ENCODE results near the gene AKAP4. TPM values are rescaled to one million over a fixed set of nuclear protein-coding genes. Genes with fewer than 3 reads are reported as not detected.

The AKAP4 gene
- total RNA-seq, 2 donors from 2014 or later, result not detected

GRCh38 chrX:50198348-50198747, 2.5 kb downstream of the AKAP4 start:
- no peak for TF ChIP-seq CTCF (IDR thresholded peaks at IDR 0.05)
- Histone ChIP-seq H3K4me1 (no peaks in the 10 kb centered on the region), H3K36me3 (no peaks in the 10 kb centered on the region), H3K9ac (ENCODE audit: low read depth in 2 of 2, low read length in 2 of 2) (no peak overlapping the region), H3K27ac (no peak overlapping the region), H3K9me3 (no peaks in the 10 kb centered on the region), H3K27me3 (no peaks in the 10 kb centered on the region), H3K4me3 (no peak overlapping the region)
- intact Hi-C loops (cut with DNase I), result no loop called here
- DNase-seq, result no peak

- H3K27ac ChIP-seq, result no peak overlapping the region
- DNase-seq, result no peak
- no peak overlapping the region for H3K4me3 ChIP-seq
- no peaks in the 10 kb centered on the region for H3K36me3 ChIP-seq
- H3K9ac ChIP-seq (ENCODE audit: low read depth in 2 of 2, low read length in 2 of 2), result no peak overlapping the region
- H3K27me3 ChIP-seq, result peaks cover 3% of the 10 kb centered on the region
- H3K4me1 ChIP-seq, result no peaks in the 10 kb centered on the region
- no peaks in the 10 kb centered on the region for H3K9me3 ChIP-seq
- TF ChIP-seq CTCF (IDR thresholded peaks at IDR 0.05), result no peak
- intact Hi-C loops (cut with DNase I), result no loop called here
These were observed 11.8 kb downstream of the AKAP4 start for GRCh38 chrX:50188859-50189600.

- Histone ChIP-seq H3K9ac (ENCODE audit: low read depth in 2 of 2, low read length in 2 of 2) (no peak overlapping the region), H3K4me3 (no peak overlapping the region), H3K27me3 (peaks cover 3% of the 10 kb centered on the region), H3K9me3 (no peaks in the 10 kb centered on the region), H3K4me1 (no peaks in the 10 kb centered on the region), H3K27ac (no peak overlapping the region), H3K36me3 (no peaks in the 10 kb centered on the region)
- no peak for DNase-seq
- intact Hi-C loops (cut with DNase I), result no loop called here
- TF ChIP-seq CTCF (IDR thresholded peaks at IDR 0.05), result no peak
These were observed 16.9 kb downstream of the AKAP4 start for GRCh38 chrX:50183891-50184290.

GRCh38 chrX:50180073-50180940, 20.5 kb downstream of the AKAP4 start:
- Histone ChIP-seq H3K4me1 (no peaks in the 10 kb centered on the region), H3K27ac (no peak overlapping the region), H3K9me3 (no peaks in the 10 kb centered on the region), H3K27me3 (no peaks in the 10 kb centered on the region), H3K9ac (ENCODE audit: low read depth in 2 of 2, low read length in 2 of 2) (no peak overlapping the region), H3K36me3 (no peaks in the 10 kb centered on the region), H3K4me3 (no peak overlapping the region)
- no peak for DNase-seq
- no peak for TF ChIP-seq CTCF (IDR thresholded peaks at IDR 0.05)
- intact Hi-C loops (cut with DNase I), result no loop called here

GRCh38 chrX:50169717-50170116, 31.1 kb downstream of the AKAP4 start:
- intact Hi-C loops (cut with DNase I), result no loop called here
- Histone ChIP-seq H3K27ac (no peak overlapping the region), H3K4me1 (no peaks in the 10 kb centered on the region), H3K9me3 (no peaks in the 10 kb centered on the region), H3K9ac (ENCODE audit: low read depth in 2 of 2, low read length in 2 of 2) (no peak overlapping the region), H3K36me3 (no peaks in the 10 kb centered on the region), H3K27me3 (no peaks in the 10 kb centered on the region), H3K4me3 (no peak overlapping the region)
- no peak for TF ChIP-seq CTCF (IDR thresholded peaks at IDR 0.05)
- DNase-seq, result no peak
